T1000 (cell line): Measurements from ENCODE around the gene KIRREL3.

Experiments
- DNase-seq: peaks from one replicate; lab custom pipeline; 2025; ENCODE audit warnings: mixed read lengths; lab: John Stamatoyannopoulos, UW

Gene KIRREL3

GRCh38 chr11:126634963-126635362 lies 365.6 kb downstream of the KIRREL3 start:
- no peak for DNase-seq

- no peak for DNase-seq
These were observed 367.2 kb downstream of the KIRREL3 start for GRCh38 chr11:126633330-126633729.

GRCh38 chr11:126630893-126631798 lies 369.4 kb downstream of the KIRREL3 start:
- DNase-seq: no peak

- DNase-seq: no peak
These were observed 370.1 kb downstream of the KIRREL3 start for GRCh38 chr11:126630488-126630887.

- no peak for DNase-seq
These were observed 371.6 kb downstream of the KIRREL3 start for GRCh38 chr11:126628790-126629621.

GRCh38 chr11:126628450-126628789 lies 372.1 kb downstream of the KIRREL3 start:
- no peak for DNase-seq

- no peak for DNase-seq
These were observed 373.1 kb downstream of the KIRREL3 start for GRCh38 chr11:126627421-126627820.

GRCh38 chr11:126624506-126624905 lies 376.1 kb downstream of the KIRREL3 start:
- DNase-seq: no peak

- no peak for DNase-seq
These were observed 381.1 kb downstream of the KIRREL3 start for GRCh38 chr11:126619516-126619915.

GRCh38 chr11:126615845-126616244 lies 384.7 kb downstream of the KIRREL3 start:
- DNase-seq: no peak

GRCh38 chr11:126613272-126613671 lies 387.3 kb downstream of the KIRREL3 start:
- DNase-seq: no peak

- no peak for DNase-seq
These were observed 387.9 kb downstream of the KIRREL3 start for GRCh38 chr11:126612671-126613070.

- DNase-seq: no peak
These were observed 389.1 kb downstream of the KIRREL3 start for GRCh38 chr11:126611438-126611837.

- DNase-seq: no peak
These were observed 391.9 kb downstream of the KIRREL3 start for GRCh38 chr11:126608658-126609057.

GRCh38 chr11:126607776-126608541 lies 392.6 kb downstream of the KIRREL3 start:
- no peak for DNase-seq

- DNase-seq: no peak
These were observed 393.2 kb downstream of the KIRREL3 start for GRCh38 chr11:126607374-126607773.

- DNase-seq: no peak
These were observed 394.1 kb downstream of the KIRREL3 start for GRCh38 chr11:126606484-126606883.

- DNase-seq: no peak
These were observed 396.1 kb downstream of the KIRREL3 start for GRCh38 chr11:126604461-126604860.

- no peak for DNase-seq
These were observed 397.1 kb downstream of the KIRREL3 start for GRCh38 chr11:126603486-126603885.

GRCh38 chr11:126602993-126603392 lies 397.6 kb downstream of the KIRREL3 start:
- no peak for DNase-seq

- DNase-seq: no peak
These were observed 398.1 kb downstream of the KIRREL3 start for GRCh38 chr11:126602349-126602940.
